Measurements from ENCODE around the gene STXBP4. TPM values are rescaled to one million over a fixed set of nuclear protein-coding genes. Genes with fewer than 3 reads are reported as not detected.

The STXBP4 gene
- total and polyA plus RNA-seq, 3 experiments from 2014 or later: 2.8 to 7.5 (median 6.9) TPM

- Histone ChIP-seq H3K36me3 (ENCODE audit: insufficient read depth, low read length) (no peaks in the 10 kb centered on the region), H3K4me1 (ENCODE audit: insufficient read depth, low read length) (no peaks in the 10 kb centered on the region), H3K9me3 (ENCODE audit: low read length) (no peaks in the 10 kb centered on the region), H3K4me3 (ENCODE audit: low read length) (no peak overlapping the region), H3K27ac (ENCODE audit: low read depth, low read length) (no peak overlapping the region), H3K27me3 (ENCODE audit: insufficient read depth, low read length, poor library complexity, severe bottlenecking) (no peaks in the 10 kb centered on the region)
- ChIA-PET CTCF (no interaction called here), POLR2A (no interaction called here)
- Mint-ChIP-seq H3K4me1 (no peaks in the 10 kb centered on the region), H3K4me3 (no peak overlapping the region), H3K9me3 (no peaks in the 10 kb centered on the region), H3K27me3 (peaks cover 4 to 17% of the 10 kb centered on the region in 2 donors), H3K27ac (no peak overlapping the region), H3K36me3 (peaks cover 0 to 11% (median 4%) of the 10 kb centered on the region in 3 donors)
- DNase-seq: no peak
Measured at GRCh38 chr17:54951286-54951685, 17.3 kb upstream of the STXBP4 start.

DNA sequence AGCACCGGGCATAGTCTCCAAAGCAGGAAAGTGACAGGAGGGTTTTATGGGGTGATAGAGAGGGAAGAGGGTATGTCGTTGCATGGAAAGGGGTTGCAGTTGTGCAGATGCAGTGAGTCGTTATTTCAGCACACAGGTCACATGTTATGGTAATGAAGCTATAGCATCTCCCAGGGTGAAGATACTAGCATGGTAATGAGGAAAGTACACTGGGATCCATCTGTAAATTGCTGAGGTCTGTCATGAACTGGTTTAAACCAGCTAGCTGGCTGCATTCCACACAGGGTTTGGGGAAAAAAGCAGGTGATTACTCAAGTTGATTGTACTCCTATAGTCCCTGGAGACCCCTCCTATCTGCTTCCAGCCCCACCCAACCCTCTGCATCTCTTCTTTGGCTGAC lies 11.8 kb upstream of the STXBP4 start:
- no peaks in the 10 kb centered on the region for H3K27me3 ChIP-seq (ENCODE audit: insufficient read depth, low read length, poor library complexity, severe bottlenecking)
- no peak overlapping the region for H3K27ac ChIP-seq (ENCODE audit: low read depth, low read length)
- Mint-ChIP-seq H3K4me3 (no peak overlapping the region), H3K9me3 (no peaks in the 10 kb centered on the region), H3K27ac (peak overlapping the region in 4 of 8 donors; percentile 18 to 64 (median 42)), H3K4me1 (peaks cover 0 to 7% (median 0%) of the 10 kb centered on the region in 3 donors), H3K27me3 (no peaks in the 10 kb centered on the region), H3K36me3 (peaks cover 6 to 54% (median 16%) of the 10 kb centered on the region in 3 donors)
- ChIA-PET CTCF (no interaction called here), POLR2A (no interaction called here)
- H3K4me3 ChIP-seq (ENCODE audit: low read length): no peak overlapping the region
- H3K9me3 ChIP-seq (ENCODE audit: low read length): no peaks in the 10 kb centered on the region
- no peak for DNase-seq
- H3K4me1 ChIP-seq (ENCODE audit: insufficient read depth, low read length): no peaks in the 10 kb centered on the region
- H3K36me3 ChIP-seq (ENCODE audit: insufficient read depth, low read length): peaks cover 12% of the 10 kb centered on the region

DNA sequence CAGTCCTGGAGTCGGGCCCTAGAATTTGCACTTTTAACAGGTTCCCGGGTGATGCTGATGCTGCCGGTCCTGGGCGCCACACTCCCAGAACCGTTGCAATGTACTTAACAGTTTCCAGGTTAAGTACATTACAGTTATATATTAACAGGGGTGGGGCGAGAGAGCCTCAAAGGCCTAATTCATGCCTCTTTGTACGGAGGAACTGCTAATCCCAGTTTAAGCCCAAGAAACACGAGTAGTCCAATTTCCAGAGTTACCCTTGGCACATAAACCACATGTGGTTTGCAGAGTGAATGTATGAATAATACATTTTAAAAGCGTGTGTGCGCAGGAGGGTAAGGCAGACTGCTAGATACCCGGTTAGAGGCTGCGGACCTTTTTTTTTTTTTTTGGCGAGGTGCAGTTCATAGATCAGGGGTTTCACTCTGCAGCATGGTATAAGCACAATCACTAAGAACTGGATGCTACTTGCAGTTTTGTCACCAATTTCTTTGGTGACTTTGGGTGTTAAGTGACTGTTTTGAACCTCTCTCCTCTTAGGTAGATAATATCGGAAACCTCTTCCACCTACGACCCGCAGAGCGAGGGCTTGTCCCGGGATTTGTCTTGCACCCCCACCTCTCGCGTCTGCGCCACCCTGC lies 824 bp upstream of the STXBP4 start:
- Mint-ChIP-seq H3K9me3 (no peaks in the 10 kb centered on the region), H3K36me3 (peaks cover 0 to 25% (median 4%) of the 10 kb centered on the region in 3 donors), H3K27me3 (no peaks in the 10 kb centered on the region), H3K4me1 (peaks cover 26 to 36% (median 27%) of the 10 kb centered on the region in 3 donors), H3K4me3 (no peak overlapping the region), H3K27ac (no peak overlapping the region)
- ChIA-PET POLR2A (no interaction called here), CTCF (no interaction called here)
- H3K9me3 ChIP-seq (ENCODE audit: low read length): no peaks in the 10 kb centered on the region
- peak overlapping the region; percentile 73 for H3K27ac ChIP-seq (ENCODE audit: low read depth, low read length)
- peaks cover 18% of the 10 kb centered on the region for H3K4me1 ChIP-seq (ENCODE audit: insufficient read depth, low read length)
- no peaks in the 10 kb centered on the region for H3K27me3 ChIP-seq (ENCODE audit: insufficient read depth, low read length, poor library complexity, severe bottlenecking)
- peak in 1 of 5 donors; percentile 0 for DNase-seq
- peak overlapping the region; percentile 87 for H3K4me3 ChIP-seq (ENCODE audit: low read length)
- H3K36me3 ChIP-seq (ENCODE audit: insufficient read depth, low read length): peaks cover 11% of the 10 kb centered on the region

- Mint-ChIP-seq H3K9me3 (no peaks in the 10 kb centered on the region), H3K4me1 (peaks cover 26 to 36% (median 29%) of the 10 kb centered on the region in 3 donors), H3K4me3 (no peak overlapping the region), H3K27me3 (no peaks in the 10 kb centered on the region), H3K36me3 (peaks cover 0 to 15% (median 3%) of the 10 kb centered on the region in 3 donors), H3K27ac (no peak overlapping the region)
- Histone ChIP-seq H3K27me3 (ENCODE audit: insufficient read depth, low read length, poor library complexity, severe bottlenecking) (no peaks in the 10 kb centered on the region), H3K36me3 (ENCODE audit: insufficient read depth, low read length) (no peaks in the 10 kb centered on the region), H3K4me1 (ENCODE audit: insufficient read depth, low read length) (peaks cover 18% of the 10 kb centered on the region), H3K4me3 (ENCODE audit: low read length) (peak overlapping the region; percentile 87), H3K9me3 (ENCODE audit: low read length) (no peaks in the 10 kb centered on the region), H3K27ac (ENCODE audit: low read depth, low read length) (peak overlapping the region; percentile 73)
- ChIA-PET POLR2A (no interaction called here), CTCF (interaction anchor here (1.5 kb wide), 1 partner anchor 9 kb away, joined by 3 read pairs; no protein-coding TSS in a partner anchor)
- DNase-seq: peak in 2 of 5 donors; percentile 14 to 60
Measured at GRCh38 chr17:54968988-54969332, 395 bp downstream of the STXBP4 start.

DNA sequence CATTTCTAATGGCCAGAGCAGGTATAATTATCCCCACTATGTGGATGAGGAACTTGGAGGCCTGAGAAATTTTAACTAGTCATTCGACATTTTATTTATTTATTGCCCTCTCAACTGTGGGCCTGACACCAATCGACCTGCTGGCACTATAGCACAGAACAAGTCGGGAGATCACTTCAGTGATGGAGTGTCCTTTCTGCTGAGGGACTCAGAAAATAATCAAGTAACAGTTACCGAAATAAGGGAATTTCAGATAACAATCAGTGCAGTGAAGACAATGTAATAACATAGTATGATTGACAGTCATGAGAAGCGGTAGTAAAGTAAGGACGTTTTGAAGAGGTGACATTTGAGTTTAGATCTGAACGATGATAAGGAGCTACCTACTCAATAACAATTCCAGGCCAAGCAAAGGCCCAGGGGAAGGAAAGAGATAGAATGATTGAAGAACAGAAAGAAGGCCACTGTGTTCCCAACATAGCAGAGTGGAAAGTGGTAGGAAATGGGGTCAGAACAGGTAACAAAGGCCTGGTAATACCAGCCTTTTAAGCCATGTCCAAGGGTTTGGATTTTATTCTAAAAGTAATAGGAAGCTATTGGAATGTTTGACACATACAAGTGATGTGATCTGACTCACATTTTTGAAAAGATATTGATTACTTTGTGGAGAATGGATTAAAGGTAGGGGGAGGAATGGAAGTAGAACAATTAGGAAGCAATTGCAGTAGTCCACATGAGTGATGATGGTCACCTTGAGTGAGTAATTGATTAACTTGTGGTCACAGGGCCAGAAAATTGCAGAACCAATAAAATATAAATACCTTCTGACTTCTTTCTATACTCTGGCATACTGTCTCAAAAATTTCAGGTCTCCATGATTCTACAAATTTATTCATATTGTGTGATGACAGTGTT lies 1.4 kb downstream of the STXBP4 start:
- peaks cover 18% of the 10 kb centered on the region for H3K4me1 ChIP-seq (ENCODE audit: insufficient read depth, low read length)
- no peaks in the 10 kb centered on the region for H3K27me3 Mint-ChIP-seq
- H3K4me3 ChIP-seq (ENCODE audit: low read length): peak overlapping the region; percentile 87
- H3K9me3 Mint-ChIP-seq: no peaks in the 10 kb centered on the region
- peak overlapping the region in 2 of 7 donors; percentile 14 to 45 for H3K4me3 Mint-ChIP-seq
- no peak overlapping the region for H3K27ac ChIP-seq (ENCODE audit: low read depth, low read length)
- POLR2A ChIA-PET: no interaction called here
- H3K27me3 ChIP-seq (ENCODE audit: insufficient read depth, low read length, poor library complexity, severe bottlenecking): no peaks in the 10 kb centered on the region
- no peaks in the 10 kb centered on the region for H3K9me3 ChIP-seq (ENCODE audit: low read length)
- peaks cover 26 to 36% (median 29%) of the 10 kb centered on the region in 3 donors for H3K4me1 Mint-ChIP-seq
- H3K36me3 Mint-ChIP-seq: peaks cover 0 to 7% (median 3%) of the 10 kb centered on the region in 3 donors
- H3K27ac Mint-ChIP-seq: peak overlapping the region in 3 of 8 donors; percentile 7 to 83 (median 71)
- no peak for DNase-seq
- no peaks in the 10 kb centered on the region for H3K36me3 ChIP-seq (ENCODE audit: insufficient read depth, low read length)
- CTCF ChIA-PET: interaction anchor here (1.5 kb wide), 1 partner anchor 10 kb away, joined by 3 read pairs; no protein-coding TSS in a partner anchor

DNA sequence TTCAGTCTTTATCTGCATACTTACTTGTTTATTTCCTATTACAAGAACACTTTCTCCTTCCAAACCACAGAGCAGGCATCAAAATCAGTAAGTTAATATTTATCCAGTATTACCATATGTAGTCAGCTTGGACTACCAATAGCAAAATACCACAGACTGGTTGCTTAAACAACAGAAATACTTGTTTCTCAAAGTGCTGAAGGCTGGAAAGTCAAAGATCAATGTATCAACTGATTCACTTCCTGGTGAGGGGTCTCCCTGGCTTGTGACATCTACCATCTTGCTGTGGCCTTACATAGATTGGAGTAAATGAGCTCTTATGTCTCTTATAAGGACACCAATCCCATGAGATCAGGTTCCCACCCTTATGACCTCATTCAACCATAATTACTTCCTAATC lies 2.6 kb downstream of the STXBP4 start:
- ChIA-PET POLR2A (no interaction called here), CTCF (interaction anchor here (1.0 kb wide), 1 partner anchor 22 kb away, joined by 4 read pairs; no protein-coding TSS in a partner anchor)
- H3K27me3 Mint-ChIP-seq: no peaks in the 10 kb centered on the region
- Histone ChIP-seq H3K9me3 (ENCODE audit: low read length) (no peaks in the 10 kb centered on the region), H3K4me3 (ENCODE audit: low read length) (no peak overlapping the region), H3K4me1 (ENCODE audit: insufficient read depth, low read length) (peaks cover 18% of the 10 kb centered on the region), H3K36me3 (ENCODE audit: insufficient read depth, low read length) (no peaks in the 10 kb centered on the region), H3K27me3 (ENCODE audit: insufficient read depth, low read length, poor library complexity, severe bottlenecking) (no peaks in the 10 kb centered on the region), H3K27ac (ENCODE audit: low read depth, low read length) (no peak overlapping the region)
- H3K27ac Mint-ChIP-seq: peak overlapping the region in 3 of 8 donors; percentile 16 to 71 (median 67)
- H3K9me3 Mint-ChIP-seq: no peaks in the 10 kb centered on the region
- H3K36me3 Mint-ChIP-seq: peaks cover 0 to 2% (median 0%) of the 10 kb centered on the region in 3 donors
- peaks cover 17 to 24% (median 21%) of the 10 kb centered on the region in 3 donors for H3K4me1 Mint-ChIP-seq
- peak overlapping the region in 1 of 7 donors; percentile 49 for H3K4me3 Mint-ChIP-seq
- no peak for DNase-seq

GRCh38 chr17:54971901-54972300 lies 3.3 kb downstream of the STXBP4 start:
- Mint-ChIP-seq H3K4me1 (peaks cover 9 to 17% (median 15%) of the 10 kb centered on the region in 3 donors), H3K9me3 (no peaks in the 10 kb centered on the region), H3K36me3 (peaks cover 0 to 3% (median 0%) of the 10 kb centered on the region in 3 donors), H3K27ac (no peak overlapping the region), H3K4me3 (peak overlapping the region in 1 of 7 donors; percentile 55), H3K27me3 (no peaks in the 10 kb centered on the region)
- CTCF ChIA-PET: interaction anchor here (1.0 kb wide), 1 partner anchor 21 kb away, joined by 4 read pairs; no protein-coding TSS in a partner anchor
- Histone ChIP-seq H3K36me3 (ENCODE audit: insufficient read depth, low read length) (no peaks in the 10 kb centered on the region), H3K9me3 (ENCODE audit: low read length) (no peaks in the 10 kb centered on the region), H3K27ac (ENCODE audit: low read depth, low read length) (no peak overlapping the region), H3K4me3 (ENCODE audit: low read length) (no peak overlapping the region), H3K4me1 (ENCODE audit: insufficient read depth, low read length) (peaks cover 14% of the 10 kb centered on the region), H3K27me3 (ENCODE audit: insufficient read depth, low read length, poor library complexity, severe bottlenecking) (no peaks in the 10 kb centered on the region)
- POLR2A ChIA-PET: no interaction called here
- DNase-seq: no peak
